HG03175 (cell line): ENCODE measurements around the gene NISCH.

ENCODE experiments used
- ATAC-seq: cut with Tn5 transposase; IDR thresholded peaks from one replicate; pipeline ENCODE4 v1.9.1; 2021; ENCODE audit warnings: mild to moderate bottlenecking, moderate library complexity; ENCODE audit not compliant: unreplicated experiment

NISCH gene

GRCh38 chr3:52455283-52456168 lies at the start of gene NISCH:
TSS of gene NISCH (plus strand) at chr3:52455604. CDS start at chr3:52455642, 38 bp downstream.
- peak; percentile 78 for ATAC-seq

GRCh38 chr3:52406231-52406661 lies 49.2 kb upstream of the NISCH start:
- ATAC-seq = no peak

- no peak for ATAC-seq
Measured at GRCh38 chr3:52406791-52407510, 48.5 kb upstream of the NISCH start.

- no peak for ATAC-seq
Measured at GRCh38 chr3:52407779-52408178, 47.6 kb upstream of the NISCH start.

GRCh38 chr3:52408466-52408865 lies 46.9 kb upstream of the NISCH start:
- ATAC-seq = no peak

- no peak for ATAC-seq
Measured at GRCh38 chr3:52415800-52416199, 39.6 kb upstream of the NISCH start.

- no peak for ATAC-seq
Measured at GRCh38 chr3:52420388-52420787, 35.0 kb upstream of the NISCH start.

- ATAC-seq = no peak
Measured at GRCh38 chr3:52422669-52423068, 32.7 kb upstream of the NISCH start.

- ATAC-seq = no peak
Measured at GRCh38 chr3:52423173-52423572, 32.2 kb upstream of the NISCH start.

- ATAC-seq = no peak
Measured at GRCh38 chr3:52428151-52429005, 27.0 kb upstream of the NISCH start.

- ATAC-seq = no peak
Measured at GRCh38 chr3:52429031-52429430, 26.4 kb upstream of the NISCH start.

- ATAC-seq = no peak
Measured at GRCh38 chr3:52429779-52430415, 25.5 kb upstream of the NISCH start.

GRCh38 chr3:52430416-52430810 lies 25.0 kb upstream of the NISCH start:
- ATAC-seq = no peak

- ATAC-seq = no peak
Measured at GRCh38 chr3:52431459-52432223, 23.8 kb upstream of the NISCH start.

GRCh38 chr3:52432225-52432624 lies 23.2 kb upstream of the NISCH start:
- ATAC-seq = no peak

GRCh38 chr3:52432691-52433141 lies 22.7 kb upstream of the NISCH start:
- no peak for ATAC-seq

GRCh38 chr3:52433328-52433995 lies 21.9 kb upstream of the NISCH start:
- ATAC-seq = no peak

GRCh38 chr3:52433996-52434479 lies 21.4 kb upstream of the NISCH start:
- no peak for ATAC-seq

- ATAC-seq = no peak
Measured at GRCh38 chr3:52434491-52435115, 20.8 kb upstream of the NISCH start.
